Measurements from ENCODE around the gene SPATA13.

DNA sequence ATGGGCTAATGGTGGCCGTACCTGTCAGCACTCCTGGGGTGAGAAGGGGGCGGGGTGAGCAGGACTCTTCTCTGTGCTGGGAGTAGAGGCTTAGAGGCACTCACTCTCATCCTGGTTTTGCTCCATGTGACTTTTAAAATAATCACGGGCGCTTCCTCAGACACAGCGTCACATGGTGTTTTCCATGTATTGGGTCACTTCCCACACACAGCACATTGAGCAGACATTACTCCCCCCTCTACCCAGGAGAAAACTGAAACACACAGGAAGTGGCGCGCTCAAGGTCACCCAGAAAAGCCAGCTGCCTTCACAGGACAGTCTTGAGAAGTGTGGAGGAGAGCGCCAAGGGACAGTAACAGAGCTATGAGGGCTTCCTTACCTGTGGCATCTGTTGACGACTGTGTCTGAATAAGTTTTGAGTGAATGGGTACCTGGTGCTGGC, 23.2 kb downstream of the SPATA13 start:
- TF ChIP-seq CTCF (conservative IDR thresholded peaks at IDR 0.05 in 1 of 2, IDR thresholded peaks at IDR 0.05 in 1 of 2; ENCODE audit: low read depth in 1 of 2, low read length in 2 of 2) (no peak), EZH2 (IDR thresholded peaks at IDR 0.05; ENCODE audit: low read length, missing control alignments) (no peak)

All from fibroblast of lung (primary cell).